Activated T-cell treated with anti-CD3 and anti-CD28 coated beads, Interleukin-2, amount 50 U/mL, for 4 hours (primary cell): Measurements from ENCODE around the gene NES. TPM values are rescaled to one million over a fixed set of nuclear protein-coding genes. Genes with fewer than 3 reads are reported as not detected.
"Not testable (repeated sequence)": the region's sequence is repeated elsewhere in the genome, so short reads cannot be mapped to it uniquely, and the experiment has no call there.

Experiments used
- ATAC-seq, 2 donors: fragments of 200-7000 bp; cut with Tn5 transposase; one replicate each; pipeline ENCODE4 v1.10.0; 2021
- DNase-seq: peaks from one replicate; pipeline ENCODE4 v3.0.0-alpha.2; 2020
- H3K27me3 Mint-ChIP-seq: one replicate; pipeline ENCODE4 v1.8.0; 2021; ENCODE audit warnings: low read depth, mixed read lengths
- H3K36me3 Mint-ChIP-seq: one replicate; pipeline ENCODE4 v1.8.0; 2022; ENCODE audit warnings: mixed read lengths; ENCODE audit not compliant: insufficient read depth
- H3K4me1 Mint-ChIP-seq: one replicate; pipeline ENCODE4 v1.8.0; 2021; ENCODE audit warnings: low read depth, mixed read lengths
- H3K4me3 Mint-ChIP-seq: one replicate; pipeline ENCODE4 v1.8.0; 2021; ENCODE audit warnings: mild to moderate bottlenecking, moderate library complexity, mixed read lengths
- H3K9me3 Mint-ChIP-seq: one replicate; pipeline ENCODE4 v1.8.0; 2021; ENCODE audit warnings: mixed read lengths
- total RNA-seq, 3 donors: library from RNA; stranded (reverse); gene quantifications; one replicate each; pipeline ENCODE4 v1.2.1, GENCODE V29; 2021

NES gene
- total RNA-seq, 3 donors from 2014 or later, result 0.05 to 0.13 (median 0.05) TPM

DNA sequence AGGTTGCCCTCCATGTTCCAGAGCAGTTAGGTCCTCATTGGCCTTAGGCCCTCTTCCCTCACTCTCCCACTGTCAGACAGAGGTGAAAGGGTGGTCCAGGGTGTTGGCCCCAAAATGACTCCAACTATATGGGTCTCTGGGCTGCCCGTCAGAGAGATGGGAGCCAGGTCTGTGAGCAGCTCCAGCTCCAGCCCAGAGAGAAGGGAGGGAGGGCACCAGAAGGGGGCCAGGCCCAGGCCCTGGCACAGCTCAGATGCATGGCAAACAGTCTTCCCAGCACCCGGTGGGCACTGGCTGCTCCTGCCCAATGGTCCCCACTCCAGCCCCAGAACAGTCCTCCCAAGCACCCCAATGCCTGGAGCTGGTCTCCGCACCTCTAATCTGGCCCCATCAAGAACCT is 33.1 kb downstream of the NES start:
- Mint-ChIP-seq H3K27me3 (peaks cover 88% of the 10 kb centered on the region), H3K4me3 (no peak overlapping the region), H3K36me3 (no peaks in the 10 kb centered on the region), H3K9me3 (no peaks in the 10 kb centered on the region), H3K4me1 (peaks cover 25% of the 10 kb centered on the region)
- DNase-seq, result no peak
- no peak for ATAC-seq

DNA sequence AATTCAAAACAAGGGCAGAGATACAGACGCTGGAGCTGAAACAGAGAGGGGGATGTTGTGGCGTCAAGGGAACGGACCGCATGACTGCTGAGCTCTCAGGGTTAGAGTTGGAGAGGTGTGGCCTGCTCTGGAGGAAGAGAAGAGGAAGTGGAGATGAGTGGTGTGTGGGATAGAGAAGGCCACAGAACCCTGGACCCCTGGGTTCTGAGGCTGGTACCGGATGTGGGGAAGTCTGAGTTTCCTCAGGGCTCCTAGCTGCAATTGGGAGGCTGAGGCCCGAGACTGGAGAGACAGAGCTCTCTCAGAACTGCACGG is 33.5 kb downstream of the NES start:
- ATAC-seq, result peak; percentile 25 to 46
- H3K9me3 Mint-ChIP-seq, result no peaks in the 10 kb centered on the region
- peaks cover 25% of the 10 kb centered on the region for H3K4me1 Mint-ChIP-seq
- H3K4me3 Mint-ChIP-seq, result no peak overlapping the region
- H3K27me3 Mint-ChIP-seq, result peaks cover 88% of the 10 kb centered on the region
- H3K36me3 Mint-ChIP-seq, result no peaks in the 10 kb centered on the region
- DNase-seq, result no peak

DNA sequence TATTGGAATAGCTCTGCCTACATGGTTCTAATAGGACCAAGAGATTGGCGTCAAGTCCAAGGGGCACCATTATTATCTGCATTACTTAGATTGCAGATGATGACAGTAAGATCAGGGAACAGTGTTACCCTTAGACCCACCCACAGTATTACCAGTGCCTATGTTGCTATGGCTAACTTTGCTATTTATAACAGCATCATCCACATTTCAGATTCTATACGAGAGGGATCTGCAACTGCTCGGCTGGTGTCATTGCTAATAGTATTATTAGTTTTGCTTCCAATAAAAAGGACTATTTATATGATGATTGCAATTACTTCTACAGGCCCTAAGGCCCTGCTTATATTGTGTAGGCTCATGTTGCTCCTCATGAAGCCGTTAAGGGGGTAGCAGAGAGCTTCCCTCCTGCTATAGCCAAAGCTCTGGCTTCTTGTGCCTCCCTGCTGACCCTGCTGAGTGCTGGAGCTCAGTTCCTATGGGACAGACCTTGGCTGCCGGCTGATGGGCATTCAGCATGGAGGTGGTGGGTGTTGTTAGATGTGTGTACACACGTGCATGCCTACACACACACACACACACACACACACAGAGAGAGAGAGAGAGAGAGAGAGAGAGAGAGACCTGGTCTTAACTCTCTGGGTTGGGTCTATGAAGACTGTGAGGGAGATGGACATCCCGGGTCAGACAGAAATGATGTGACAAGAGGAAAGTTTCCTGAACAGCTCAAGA is 34.0 kb downstream of the NES start:
- Mint-ChIP-seq H3K4me1 (peaks cover 25% of the 10 kb centered on the region), H3K36me3 (no peaks in the 10 kb centered on the region), H3K9me3 (no peaks in the 10 kb centered on the region), H3K4me3 (no peak overlapping the region), H3K27me3 (peaks cover 88% of the 10 kb centered on the region)
- no peak for DNase-seq
- ATAC-seq, result no peak

DNA sequence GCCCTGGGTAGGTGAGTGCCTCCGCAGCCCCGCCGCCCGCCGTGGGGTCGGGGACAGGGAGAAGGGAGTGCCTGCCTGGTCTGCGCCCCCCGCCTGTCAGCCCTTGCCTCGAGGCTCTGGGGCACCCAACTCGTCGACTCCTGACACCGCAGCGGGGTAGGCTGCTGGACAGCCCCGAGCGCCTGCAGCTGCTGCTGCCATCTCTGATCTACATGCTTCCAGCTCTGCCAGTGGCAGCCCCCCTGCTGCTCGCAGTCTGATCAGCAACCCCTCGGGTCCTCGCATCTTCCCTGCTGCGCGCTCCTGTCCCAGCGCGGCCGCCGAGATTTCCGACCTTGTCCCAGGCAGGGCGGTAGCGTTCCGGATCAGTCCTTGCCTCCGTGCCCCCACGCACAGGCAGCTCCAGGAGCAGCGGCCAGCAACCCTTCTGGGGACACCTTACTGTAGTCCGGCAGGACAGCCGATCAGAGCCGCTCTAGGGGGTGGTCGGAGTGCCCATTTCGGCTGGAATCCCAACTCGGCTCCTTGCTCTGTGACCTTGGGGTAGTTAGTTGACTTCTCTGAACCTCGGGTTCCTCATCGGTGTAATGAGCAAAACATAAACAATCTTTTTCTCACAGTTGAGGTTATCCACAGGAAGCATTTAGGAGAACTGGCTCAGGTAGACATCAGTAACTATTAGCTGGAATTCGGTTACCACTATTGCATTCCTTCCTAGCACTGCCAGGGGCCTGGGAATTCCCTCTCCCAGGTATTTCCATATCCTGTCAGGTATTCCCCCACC is 34.8 kb downstream of the NES start:
- Mint-ChIP-seq H3K27me3 (peaks cover 86% of the 10 kb centered on the region), H3K36me3 (no peaks in the 10 kb centered on the region), H3K9me3 (no peaks in the 10 kb centered on the region), H3K4me3 (peak overlapping the region; percentile 15), H3K4me1 (peaks cover 25% of the 10 kb centered on the region)
- DNase-seq, result no peak
- peak; percentile 31 for ATAC-seq

DNA sequence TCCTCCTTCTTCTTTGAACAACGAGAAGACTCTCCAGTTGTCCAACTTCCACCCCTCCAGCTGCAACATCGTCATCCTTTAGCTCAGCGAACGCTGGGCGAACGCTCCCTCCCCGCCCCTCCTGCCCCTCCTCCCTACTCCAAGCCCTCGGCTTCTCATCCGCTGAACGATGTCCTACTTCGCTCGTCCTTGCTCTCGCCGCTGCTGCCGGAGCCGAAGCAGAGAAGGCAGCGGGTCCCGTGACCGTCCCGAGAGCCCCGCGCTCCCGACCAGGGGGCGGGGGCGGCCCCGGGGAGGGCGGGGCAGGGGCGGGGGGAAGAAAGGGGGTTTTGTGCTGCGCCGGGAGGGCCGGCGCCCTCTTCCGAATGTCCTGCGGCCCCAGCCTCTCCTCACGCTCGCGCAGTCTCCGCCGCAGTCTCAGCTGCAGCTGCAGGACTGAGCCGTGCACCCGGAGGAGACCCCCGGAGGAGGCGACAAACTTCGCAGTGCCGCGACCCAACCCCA is 35.4 kb downstream of the NES start, which contains the start of gene BCAN:
TSS of gene BCAN (plus strand) at position 357 of the 504 bp plus-strand sequence. CDS start 3,938 bp downstream, outside the sequence.
- DNase-seq, result no peak
- no peaks in the 10 kb centered on the region for H3K36me3 Mint-ChIP-seq
- H3K9me3 Mint-ChIP-seq, result no peaks in the 10 kb centered on the region
- H3K27me3 Mint-ChIP-seq, result peaks cover 81% of the 10 kb centered on the region
- peaks cover 25% of the 10 kb centered on the region for H3K4me1 Mint-ChIP-seq
- ATAC-seq, result peak; percentile 57 to 59
- H3K4me3 Mint-ChIP-seq, result peak within 1 kb of the TSS; percentile 55

DNA sequence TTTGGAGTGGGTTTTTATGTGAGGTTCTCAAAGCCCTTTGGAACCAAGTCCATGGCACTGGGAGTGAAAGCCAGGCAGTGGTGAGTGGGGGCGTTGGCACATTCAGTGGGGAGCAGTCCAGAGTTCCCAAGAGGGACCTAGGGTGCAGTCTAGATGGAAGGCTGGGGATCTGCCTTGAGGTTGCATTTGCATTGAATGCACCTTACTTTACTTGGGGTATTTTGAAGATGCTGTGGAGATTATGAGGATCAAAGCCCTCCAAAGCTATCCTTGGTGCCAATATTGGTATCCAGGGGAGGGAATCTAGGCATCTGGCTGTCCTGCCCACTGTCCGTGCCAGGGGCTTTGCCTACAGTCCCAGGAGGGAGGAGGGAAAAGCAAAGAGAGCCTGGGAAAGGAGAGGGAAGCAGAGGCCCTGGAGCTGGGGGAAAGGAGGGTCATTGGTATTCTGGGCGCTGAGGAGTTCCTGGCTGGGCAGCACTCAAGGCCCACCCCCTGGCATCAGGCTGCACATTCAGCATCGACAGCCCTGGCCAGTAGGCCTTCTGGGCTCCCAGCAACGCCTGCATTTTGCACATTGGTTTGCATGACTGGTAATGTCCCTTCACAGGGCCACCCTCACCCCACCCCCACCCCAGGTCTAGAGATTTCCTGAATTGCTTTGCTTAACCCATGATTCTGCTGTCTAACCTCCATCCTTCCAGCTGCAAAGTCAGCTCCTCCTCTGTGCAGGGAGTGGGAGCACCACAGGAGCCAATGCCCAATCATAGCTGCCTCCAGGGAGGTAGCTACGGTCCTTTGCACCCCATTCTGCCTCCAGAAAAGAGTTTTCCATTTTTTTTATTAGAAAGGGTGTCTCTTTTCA is 36.1 kb downstream of the NES start:
- H3K27me3 Mint-ChIP-seq, result peaks cover 83% of the 10 kb centered on the region
- no peak for DNase-seq
- peak overlapping the region; percentile 55 for H3K4me3 Mint-ChIP-seq
- H3K36me3 Mint-ChIP-seq, result no peaks in the 10 kb centered on the region
- H3K9me3 Mint-ChIP-seq, result no peaks in the 10 kb centered on the region
- peaks cover 25% of the 10 kb centered on the region for H3K4me1 Mint-ChIP-seq
- no peak for ATAC-seq

DNA sequence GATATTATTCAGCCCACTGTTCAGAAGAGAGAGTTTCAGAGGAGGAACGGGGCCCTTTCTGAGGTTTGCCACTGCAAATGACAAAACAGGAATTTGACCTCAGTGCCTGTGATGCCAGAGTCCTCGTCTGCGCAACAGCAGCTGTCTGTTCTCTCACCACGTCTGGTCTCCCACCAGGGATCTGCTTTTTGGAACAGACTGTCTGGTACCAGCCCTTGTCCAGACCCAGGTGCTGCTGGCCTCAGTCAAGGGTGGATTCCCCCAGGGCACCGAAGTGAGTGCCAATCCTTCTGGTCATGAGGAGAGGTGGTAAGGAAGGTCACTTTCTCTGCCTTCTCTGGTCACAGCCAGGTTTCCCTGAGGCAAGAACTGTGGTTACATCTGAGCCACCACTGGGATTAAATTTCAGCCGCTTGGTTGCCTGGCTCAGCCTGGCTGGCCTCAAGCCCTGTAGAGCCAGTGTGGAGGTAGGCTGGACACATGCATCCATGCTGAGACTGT is 37.6 kb downstream of the NES start:
- H3K4me1 Mint-ChIP-seq, result peaks cover 25% of the 10 kb centered on the region
- no peaks in the 10 kb centered on the region for H3K9me3 Mint-ChIP-seq
- DNase-seq (no peak), ATAC-seq (no peak)
- peaks cover 76% of the 10 kb centered on the region for H3K27me3 Mint-ChIP-seq
- no peak overlapping the region for H3K4me3 Mint-ChIP-seq
- no peaks in the 10 kb centered on the region for H3K36me3 Mint-ChIP-seq

DNA sequence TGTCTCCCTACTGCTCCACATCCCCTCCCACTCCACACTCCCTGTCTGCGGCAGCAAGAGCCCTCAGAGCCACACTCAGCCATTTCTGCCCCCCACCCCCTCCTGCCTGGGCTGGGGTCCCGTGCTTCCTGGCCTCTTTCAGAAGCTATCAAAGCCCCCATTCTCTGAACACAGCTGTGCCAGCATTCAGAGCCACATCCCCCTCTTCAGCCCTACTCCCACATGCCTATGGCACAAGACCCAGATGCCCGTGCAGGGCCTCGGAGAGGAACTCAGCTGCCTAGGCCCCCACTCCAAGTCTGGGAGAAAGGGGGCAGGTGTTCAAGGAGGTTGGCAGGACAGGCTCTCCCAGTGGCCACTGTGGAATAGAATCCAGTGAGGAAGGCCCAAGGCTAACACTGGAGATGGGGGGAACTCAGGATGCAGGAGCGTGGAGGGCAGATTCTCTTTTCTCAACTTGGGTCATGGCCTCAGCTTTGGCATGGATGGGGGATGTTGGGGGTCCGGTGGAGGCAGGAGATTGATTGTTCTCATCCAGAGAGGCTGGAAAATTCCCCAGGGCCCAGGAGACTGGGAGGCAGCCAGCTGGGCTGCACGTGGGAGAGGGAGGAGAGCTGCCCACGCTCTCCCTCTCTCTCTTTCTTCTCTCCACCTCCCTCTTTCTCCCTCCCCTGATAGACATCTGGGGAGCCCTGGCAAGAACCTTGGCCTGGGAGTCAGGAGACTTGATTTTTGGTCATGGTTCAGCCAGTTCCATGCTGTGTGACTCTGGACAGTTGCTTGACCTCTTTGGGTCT is 38.8 kb downstream of the NES start:
- no peak for ATAC-seq
- Mint-ChIP-seq H3K4me3 (no peak overlapping the region), H3K36me3 (no peaks in the 10 kb centered on the region), H3K4me1 (peaks cover 17% of the 10 kb centered on the region), H3K9me3 (no peaks in the 10 kb centered on the region), H3K27me3 (peaks cover 75% of the 10 kb centered on the region)
- DNase-seq, result no peak

DNA sequence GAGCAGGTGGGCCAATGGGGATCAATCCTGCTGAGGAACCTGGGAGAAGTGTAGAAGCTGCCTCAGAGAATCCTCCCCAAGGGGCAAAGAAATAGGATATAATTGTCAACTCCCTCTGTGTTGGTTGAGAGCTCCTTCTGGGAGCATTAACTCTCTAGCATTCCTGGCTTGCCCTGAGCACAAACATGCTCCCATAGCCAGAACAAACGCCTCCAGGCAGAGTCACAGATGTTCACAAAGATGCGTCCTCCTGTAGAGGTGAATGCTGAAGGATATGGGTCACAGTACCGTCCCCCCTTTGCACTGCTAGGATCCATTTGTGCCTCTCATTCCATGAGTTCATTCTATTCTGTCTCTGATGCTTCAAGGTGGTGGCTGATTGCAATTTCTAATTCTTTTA is 44.9 kb downstream of the NES start:
- peaks cover 52% of the 10 kb centered on the region for H3K27me3 Mint-ChIP-seq
- no peaks in the 10 kb centered on the region for H3K36me3 Mint-ChIP-seq
- H3K4me3 Mint-ChIP-seq, result no peak overlapping the region
- no peak for DNase-seq
- no peak for ATAC-seq
- H3K4me1 Mint-ChIP-seq, result no peaks in the 10 kb centered on the region
- H3K9me3 Mint-ChIP-seq, result no peaks in the 10 kb centered on the region

DNA sequence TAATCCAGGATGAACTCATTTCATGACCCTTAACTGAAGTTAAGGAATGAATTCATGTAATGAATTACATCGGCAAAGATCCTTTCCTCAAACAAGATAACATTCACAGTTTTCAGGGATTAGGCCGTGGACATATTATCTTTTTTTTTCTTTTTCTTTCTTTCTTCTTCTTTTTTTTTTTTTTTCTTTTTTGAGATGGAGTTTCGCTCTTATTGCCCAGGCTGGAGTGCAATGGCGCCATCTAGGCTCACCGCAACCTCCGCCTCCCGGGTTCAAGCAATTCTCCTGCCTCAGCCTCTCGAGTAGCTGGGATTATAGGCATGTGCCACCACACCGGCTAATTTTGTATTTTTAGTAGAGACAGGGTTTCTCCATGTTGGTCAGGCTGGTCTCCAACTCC is 46.1 kb downstream of the NES start:
- not testable (repeated sequence) for ATAC-seq
- H3K27me3 Mint-ChIP-seq, result peaks cover 48% of the 10 kb centered on the region

DNA sequence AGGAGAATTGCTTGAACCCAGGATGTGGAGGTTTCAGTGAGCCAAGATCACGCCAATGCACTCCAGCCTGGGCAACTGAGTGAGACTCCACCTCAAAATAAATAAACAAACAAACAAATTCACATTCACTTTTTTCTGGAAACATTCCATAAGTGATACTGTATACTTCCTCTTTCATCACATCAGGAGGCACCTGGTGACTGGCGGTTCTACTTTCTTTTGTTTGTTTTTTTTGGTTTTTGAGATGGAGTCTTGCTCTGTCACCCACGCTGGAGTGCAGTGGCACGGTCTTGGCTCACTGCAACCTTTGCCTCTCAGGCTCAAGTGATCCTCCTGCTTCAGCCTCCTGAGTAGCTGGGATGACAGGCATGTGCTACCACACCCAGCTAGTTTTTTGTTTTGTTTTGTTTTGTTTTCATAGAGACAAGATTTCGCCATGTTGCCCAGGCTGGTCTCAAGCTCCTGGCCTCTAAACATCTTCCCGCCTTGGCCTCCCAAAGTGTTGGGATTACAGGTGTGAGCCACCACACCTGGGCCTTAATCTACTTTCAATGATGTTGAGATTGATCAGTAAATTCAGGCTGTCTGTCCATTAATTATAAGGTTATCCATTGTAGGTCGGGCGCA is 47.3 kb downstream of the NES start:
- Mint-ChIP-seq H3K27me3 (peaks cover 49% of the 10 kb centered on the region), H3K36me3 (no peaks in the 10 kb centered on the region), H3K9me3 (no peaks in the 10 kb centered on the region), H3K4me3 (no peak overlapping the region), H3K4me1 (peaks cover 6% of the 10 kb centered on the region)
- ATAC-seq (no peak), DNase-seq (no peak)

More for the DNA sequence above, 46.1 kb downstream of the NES start:
- not testable (repeated sequence) for H3K36me3 Mint-ChIP-seq, H3K4me3 Mint-ChIP-seq, H3K4me1 Mint-ChIP-seq, H3K9me3 Mint-ChIP-seq, DNase-seq

DNA sequence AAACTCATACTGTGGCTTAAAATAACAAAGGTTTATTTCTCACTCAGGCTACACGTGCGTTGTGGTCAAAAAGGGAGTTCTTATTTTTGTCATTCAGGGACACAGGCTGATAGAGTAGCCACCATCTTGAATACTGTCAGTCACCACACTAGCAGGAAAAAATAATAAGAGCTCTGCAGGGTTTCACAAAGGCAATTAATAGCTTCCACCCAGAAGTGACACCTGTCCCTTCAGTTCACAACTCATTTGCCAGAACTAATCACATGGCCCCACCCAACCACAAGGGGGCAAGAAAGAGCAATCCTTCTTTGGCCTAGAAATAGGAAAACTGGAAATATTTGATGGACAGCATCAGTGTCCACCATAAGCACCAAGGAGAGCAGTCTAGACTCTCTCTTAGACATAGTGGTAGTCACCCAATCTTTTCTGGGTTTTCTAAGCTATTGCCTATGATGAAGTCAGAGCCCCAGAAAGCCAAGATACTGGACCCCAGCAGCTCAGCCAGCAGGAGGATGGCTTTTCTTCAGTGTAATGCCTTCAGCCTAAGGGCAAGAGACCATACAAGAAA is 49.8 kb downstream of the NES start:
- Mint-ChIP-seq H3K27me3 (peaks cover 47% of the 10 kb centered on the region), H3K4me1 (peaks cover 8% of the 10 kb centered on the region), H3K9me3 (no peaks in the 10 kb centered on the region), H3K36me3 (no peaks in the 10 kb centered on the region), H3K4me3 (no peak overlapping the region)
- DNase-seq (no peak), ATAC-seq (no peak)

DNA sequence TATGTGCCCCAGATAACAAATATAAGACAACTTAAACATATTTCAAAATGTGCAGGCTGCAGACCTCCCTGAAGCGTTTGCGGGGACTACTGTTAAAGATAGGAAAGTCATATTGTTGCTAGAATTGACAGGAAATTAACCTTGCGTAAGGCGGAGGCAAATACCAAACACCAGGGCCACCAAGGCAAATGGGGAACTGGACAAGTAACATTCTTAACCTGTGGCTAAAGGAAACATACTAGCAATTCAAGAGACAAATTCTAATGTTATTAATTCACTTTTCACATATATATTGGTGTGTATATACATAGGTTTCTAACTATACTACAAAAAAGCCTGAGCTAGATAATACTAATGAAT is 51.1 kb downstream of the NES start:
- Mint-ChIP-seq H3K4me3 (no peak overlapping the region), H3K4me1 (peaks cover 8% of the 10 kb centered on the region), H3K27me3 (peaks cover 47% of the 10 kb centered on the region), H3K9me3 (no peaks in the 10 kb centered on the region), H3K36me3 (no peaks in the 10 kb centered on the region)
- ATAC-seq, result no peak
- no peak for DNase-seq
